Erythroblast (primary cell): Measurements from ENCODE around the gene PPP2R2C.

Source experiments
- GATA1 ChIP-seq: IDR thresholded peaks from 2 replicates; pipeline ENCODE4 v1.6.1; 2011; ENCODE audit warnings: low read depth, mild to moderate bottlenecking, control low read depth, low read length, moderate library complexity
- POLR2A ChIP-seq: IDR thresholded peaks from 2 replicates; pipeline ENCODE4 v1.6.1; 2011; ENCODE audit warnings: mild to moderate bottlenecking, low read length

GRCh38 chr4:6374575-6374974 is 97.8 kb downstream of the PPP2R2C start:
- TF ChIP-seq POLR2A (no peak), GATA1 (no peak)
